DMS153 (cell line): ENCODE data around the gene RPTOR.

Experiments
- DNase-seq: peaks from one replicate; lab custom pipeline; 2025; lab: John Stamatoyannopoulos, UW

RPTOR gene

DNA sequence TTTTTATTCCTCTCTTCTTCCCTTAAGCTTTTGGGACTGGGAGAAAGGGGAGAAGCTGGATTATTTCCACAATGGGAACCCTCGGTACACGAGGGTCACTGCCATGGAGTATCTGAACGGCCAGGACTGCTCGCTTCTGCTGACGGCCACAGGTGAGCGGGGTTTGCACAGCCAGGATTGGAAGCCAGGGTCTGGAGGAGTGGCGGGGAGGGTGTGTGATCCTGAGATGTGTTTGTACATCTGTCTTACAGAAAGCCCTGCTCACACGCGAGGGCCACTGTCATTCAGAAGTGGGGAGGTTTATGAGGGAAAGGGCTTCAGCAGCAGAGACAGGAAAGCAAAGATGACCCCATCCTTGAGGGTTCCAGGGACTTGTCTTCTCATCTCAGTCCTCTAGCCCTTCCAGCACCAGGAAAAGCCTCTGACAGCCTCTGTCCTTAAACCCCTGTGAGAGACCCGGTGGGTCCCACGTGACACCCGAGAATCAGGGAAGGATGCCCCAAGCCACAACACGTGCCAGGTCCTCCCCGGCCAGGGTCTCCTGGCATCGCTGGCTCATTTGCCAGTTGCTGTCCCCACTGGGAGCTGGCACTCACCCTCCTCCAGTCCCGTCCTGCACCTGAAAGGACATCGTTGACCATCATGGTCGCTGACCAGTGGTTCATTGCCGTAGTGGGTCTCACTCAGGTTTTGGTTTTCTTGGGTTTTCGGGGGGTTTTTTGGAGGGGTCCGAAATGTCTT, 402.7 kb downstream of the RPTOR start:
- no peak for DNase-seq

DNA sequence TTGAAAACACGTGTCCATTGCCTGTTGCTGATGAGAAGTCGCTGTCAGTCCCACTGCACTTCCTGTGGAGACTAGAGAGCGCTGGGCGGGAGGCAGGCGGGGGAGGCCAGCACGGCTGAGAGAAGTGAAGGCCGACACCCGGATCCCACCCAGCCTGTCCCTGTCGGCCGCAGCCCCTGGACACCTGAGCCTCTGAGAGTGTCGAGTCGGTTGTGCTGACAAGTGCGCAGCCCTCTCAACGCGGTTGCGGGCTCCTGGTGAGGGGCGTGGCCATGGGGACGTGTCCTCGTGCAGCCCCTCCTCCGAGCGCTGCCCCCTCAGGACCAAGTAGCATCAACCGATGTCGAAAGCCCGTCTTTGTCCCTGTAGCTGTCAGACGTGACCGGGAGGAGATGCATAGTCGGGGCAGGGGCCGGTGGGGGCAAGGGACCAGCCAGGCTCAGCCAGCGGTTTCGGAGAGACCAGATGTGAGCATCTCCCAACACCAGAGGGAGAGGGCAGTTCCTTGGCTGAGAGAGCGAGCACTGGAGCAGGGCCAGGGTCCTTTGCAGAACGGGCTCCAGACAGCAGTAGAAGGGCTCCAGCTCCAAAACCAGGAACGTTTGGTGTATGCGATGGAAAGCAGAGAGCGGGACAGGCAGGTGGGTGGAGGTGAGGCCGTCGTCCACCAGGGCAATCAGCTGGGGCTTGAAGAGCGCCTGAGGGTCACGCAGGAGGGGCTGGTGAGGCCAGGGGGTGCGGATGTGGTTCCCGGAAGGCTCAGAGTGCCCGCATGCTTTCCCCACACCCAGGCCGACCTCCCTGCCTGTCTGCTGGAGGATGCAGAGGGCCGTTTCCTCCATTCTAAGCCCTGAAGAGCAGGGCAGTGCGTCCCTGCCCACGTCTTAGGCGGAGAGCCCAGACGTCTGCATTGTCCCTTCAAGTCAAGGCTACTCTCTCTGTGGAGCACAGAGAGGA, 403.7 kb downstream of the RPTOR start:
- DNase-seq, result no peak

DNA sequence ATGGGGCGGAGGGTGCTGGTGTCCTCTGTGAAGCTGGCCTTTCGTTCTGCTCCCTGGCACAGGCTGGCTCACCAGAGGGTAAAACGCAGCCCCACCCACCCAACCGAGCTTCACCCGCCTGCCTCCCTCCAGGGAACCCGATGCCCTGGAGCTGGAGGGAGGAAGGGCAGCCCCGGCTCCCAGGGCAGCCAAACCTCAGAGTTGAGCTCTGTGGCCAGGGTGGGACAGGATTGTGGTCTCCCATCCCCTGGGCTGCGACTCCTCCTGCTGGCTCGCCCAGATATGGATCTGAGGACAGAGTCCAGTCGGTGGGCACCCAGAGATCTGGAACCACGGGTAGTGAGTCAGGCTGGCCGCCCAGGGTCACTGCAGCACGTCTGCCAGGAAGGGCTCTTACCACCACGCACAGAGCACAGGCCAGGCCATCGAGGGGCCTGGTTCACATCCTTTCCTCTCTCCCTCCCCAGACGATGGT, 404.4 kb downstream of the RPTOR start:
- no peak for DNase-seq

DNA sequence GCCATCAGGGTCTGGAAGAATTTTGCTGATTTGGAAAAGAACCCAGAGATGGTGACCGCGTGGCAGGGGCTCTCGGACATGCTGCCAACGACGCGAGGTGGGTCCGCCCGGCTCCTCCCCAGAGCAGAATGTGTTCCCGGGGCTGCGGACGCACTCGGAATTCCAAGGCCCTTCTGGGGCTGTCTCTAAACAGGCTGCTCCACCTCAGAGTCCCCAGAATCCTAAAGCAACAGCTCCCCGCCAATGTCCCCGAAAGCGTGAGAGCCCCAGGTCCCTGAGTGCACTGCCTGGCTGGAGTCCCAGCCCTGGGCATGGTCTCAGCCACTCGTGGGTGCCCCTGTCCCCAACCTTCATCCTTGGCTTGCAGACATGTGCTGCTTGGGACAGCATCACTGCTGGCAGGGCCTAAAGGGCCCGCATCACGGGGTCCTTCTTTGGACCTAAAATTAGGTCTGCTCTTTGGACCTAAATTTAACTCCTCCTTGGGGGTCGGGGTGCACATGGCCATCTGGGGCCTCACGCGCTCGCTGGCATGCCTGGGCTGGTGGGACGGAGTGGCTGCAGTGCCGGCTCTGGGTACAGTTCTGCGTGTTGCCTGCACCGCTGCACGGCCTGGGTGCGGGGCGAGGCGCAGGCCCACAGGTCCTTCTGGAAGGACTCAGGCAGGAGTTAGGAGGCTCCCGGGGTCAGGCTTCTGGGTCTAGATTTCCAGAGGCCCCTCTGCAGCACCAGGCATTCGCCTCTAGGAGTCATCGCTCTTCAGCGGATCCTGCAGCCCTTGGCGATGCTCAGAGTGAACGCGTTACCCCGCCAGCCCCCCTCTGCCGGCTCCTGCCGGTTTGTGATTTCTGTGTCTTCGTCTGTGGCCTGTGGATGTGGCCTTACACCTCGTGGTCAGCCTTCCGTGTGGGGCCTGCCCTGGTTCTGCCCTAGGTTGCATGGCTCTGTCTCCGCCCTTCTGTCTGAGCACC, 405.1 kb downstream of the RPTOR start:
- DNase-seq, result no peak

- DNase-seq, result no peak
These were observed 406.0 kb downstream of the RPTOR start for GRCh38 chr17:80950466-80951120.

GRCh38 chr17:80951121-80952090, 406.8 kb downstream of the RPTOR start:
- DNase-seq, result no peak

- DNase-seq, result no peak
These were observed 407.7 kb downstream of the RPTOR start for GRCh38 chr17:80952291-80952690.

DNA sequence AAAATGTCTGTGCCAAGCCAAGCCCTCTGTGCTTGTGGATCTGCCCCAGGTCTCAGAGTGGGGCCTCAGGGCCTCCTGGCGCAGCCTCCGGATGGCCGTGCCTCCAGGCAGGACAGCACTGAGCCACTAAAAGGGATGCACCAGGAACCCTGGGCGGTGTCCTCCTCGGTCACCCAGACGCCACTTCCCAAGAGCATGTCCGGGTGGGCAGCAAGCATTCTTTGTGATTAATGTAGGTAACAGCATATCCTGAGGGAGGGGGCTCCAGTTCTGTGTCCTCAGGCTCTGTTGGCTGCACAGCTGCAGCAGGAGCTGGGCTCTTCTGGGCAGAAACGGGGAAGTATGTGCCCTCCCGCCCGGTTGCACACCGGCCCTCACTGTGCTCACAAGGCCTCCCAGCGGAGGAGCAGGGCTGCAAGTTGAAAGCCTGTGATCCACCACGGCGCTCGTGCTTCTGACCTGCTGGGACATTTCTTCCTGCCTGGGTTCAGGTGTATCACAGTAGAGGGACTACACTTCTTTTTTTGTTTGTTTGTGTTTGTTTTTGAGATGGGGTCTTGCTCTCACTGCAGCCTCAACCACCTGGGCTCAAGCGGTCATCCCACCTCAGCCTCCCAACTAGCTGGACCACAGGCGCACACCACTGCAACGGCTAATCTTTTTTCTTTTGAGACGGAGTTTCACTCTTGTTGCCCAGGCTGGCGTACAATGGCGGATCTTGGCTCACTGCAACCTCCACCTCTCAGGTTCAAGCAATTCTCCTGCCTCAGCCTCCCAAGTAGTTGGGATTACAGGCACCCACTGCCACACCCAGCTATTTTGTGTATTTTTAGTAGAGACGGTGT, 409.1 kb downstream of the RPTOR start:
- no peak for DNase-seq

- no peak for DNase-seq
These were observed 410.4 kb downstream of the RPTOR start for GRCh38 chr17:80955078-80955477.

DNA sequence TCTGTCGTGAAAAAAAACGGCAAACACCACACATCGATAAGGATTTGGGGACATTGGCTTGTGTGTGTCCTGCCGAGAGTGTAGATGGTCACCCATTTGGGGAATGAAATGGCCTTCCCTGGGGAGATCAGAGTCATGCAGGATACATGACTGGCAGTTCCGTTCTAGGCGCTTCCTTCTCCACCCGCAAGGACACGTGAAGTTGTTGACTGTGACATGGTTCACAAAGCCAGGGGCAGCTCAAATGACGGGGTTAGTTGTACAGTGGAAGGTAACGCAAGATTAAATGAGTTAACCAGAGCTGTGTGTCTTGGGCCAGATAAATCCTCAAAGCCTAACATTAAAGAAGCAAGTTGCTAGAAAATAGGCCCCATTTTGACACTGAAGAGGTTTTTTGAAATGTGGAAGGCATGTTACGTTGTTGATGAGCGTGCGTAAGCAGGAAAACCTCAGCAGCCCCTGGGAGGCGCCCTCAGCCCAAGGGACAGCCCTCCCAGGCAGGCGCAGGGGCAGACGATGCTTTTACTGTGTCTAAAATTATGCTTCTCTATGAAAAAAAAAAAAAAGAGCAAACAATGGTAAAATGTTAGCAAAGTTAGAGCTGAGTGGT, 411.1 kb downstream of the RPTOR start:
- no peak for DNase-seq

GRCh38 chr17:80956321-80957190, 411.9 kb downstream of the RPTOR start:
- no peak for DNase-seq

DNA sequence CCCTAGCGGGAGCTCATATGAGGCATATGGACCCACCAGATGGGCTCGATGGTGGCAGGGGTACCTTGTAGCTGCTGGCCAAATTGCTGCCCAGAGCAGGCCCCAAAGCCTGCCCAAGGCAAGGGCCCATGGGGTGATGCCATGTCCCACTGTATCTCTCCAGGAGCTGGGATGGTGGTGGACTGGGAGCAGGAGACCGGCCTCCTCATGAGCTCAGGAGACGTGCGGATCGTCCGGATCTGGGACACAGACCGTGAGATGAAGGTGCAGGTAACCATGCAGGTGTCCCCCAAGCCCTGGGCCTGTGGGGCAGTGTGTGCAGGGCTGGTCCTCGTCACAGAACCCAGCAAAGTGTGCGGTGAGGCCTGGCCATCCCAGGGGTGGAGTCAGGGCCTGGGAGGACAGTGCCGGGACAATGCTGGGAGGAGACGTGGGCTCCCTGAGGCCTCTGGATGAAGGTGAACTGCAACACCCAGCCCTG, 412.9 kb downstream of the RPTOR start:
- DNase-seq, result no peak

- DNase-seq, result no peak
These were observed 414.8 kb downstream of the RPTOR start for GRCh38 chr17:80959330-80960036.

DNA sequence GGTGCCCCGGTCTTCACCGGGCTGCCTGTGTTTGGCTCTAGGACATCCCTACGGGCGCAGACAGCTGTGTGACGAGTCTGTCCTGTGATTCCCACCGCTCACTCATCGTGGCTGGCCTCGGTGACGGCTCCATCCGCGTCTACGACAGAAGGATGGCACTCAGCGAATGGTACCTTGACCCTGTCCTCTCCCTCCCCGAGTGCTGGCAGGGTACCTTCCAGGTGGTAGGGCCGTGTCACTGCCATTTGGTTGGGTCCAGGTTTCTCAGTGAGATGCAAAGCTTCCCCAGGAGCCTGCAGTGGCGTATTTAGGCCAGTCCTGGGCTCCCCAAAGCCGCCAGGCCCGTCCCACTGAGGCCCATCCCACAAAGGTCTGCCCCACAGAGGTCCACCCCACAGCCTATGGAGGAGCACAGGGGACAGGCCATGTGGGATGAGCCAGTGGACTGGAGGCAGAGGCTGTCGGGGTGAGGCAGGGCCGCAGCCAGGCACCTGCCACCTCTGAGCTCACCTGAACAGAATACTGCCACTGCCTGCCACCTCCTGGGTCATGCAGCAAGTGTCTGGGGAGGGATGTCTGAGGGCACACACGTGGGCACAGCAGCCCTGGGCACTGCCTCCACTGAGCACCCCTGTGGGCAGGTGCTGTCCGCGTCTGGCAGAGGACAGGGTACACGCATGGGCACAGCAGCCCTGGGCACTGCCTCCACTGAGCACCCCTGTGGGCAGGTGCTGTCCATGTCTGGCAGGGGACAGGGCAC, 415.6 kb downstream of the RPTOR start:
- no peak for DNase-seq

- DNase-seq, result no peak
These were observed 416.3 kb downstream of the RPTOR start for GRCh38 chr17:80960797-80961452.
